Measurements from ENCODE around the gene NAPB.
A peak's percentile ranks its signal among the peaks of the same experiment; 100 is the strongest.

The NAPB gene

DNA sequence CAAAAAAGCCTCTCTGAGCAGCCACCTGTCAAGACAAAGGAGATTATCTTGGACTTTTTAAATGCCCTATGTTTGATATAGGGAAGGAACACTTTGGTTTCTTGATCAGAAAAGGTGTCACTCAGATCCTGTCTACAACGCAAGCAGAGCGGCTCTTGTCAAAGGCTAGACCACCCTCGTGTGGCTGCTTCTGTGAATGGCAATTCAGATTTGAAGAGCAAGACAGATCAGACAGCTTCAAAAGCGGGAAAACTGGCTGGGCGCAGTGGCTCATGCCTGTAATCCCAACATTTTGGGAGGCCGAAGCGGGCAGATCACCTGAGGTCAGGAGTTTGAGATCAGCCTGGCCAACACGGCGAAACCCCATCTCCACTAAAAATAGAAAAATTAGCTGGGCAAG, 80.8 kb downstream of the NAPB start:
- DNase-seq = peak; percentile 17

DNA sequence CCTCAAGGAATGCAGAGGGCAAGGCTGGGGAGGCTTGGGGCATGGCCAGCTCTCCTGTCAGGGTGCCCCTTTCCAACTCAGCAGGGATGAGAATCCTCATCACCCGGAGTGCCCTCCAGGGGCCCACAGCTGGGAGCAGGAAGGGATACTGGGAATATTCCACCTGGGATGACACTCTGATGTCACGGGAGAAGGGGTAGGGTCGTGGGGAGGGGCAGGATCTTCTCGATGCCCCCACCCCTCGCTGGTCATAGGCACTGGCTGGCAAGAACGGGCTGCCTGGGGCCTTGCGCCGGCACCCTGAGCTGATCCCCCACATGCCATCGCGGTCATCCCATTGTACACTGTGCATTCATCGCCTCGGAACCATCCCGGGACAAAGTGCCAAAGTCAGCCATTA, 81.3 kb downstream of the NAPB start:
- no peak for DNase-seq

DNA sequence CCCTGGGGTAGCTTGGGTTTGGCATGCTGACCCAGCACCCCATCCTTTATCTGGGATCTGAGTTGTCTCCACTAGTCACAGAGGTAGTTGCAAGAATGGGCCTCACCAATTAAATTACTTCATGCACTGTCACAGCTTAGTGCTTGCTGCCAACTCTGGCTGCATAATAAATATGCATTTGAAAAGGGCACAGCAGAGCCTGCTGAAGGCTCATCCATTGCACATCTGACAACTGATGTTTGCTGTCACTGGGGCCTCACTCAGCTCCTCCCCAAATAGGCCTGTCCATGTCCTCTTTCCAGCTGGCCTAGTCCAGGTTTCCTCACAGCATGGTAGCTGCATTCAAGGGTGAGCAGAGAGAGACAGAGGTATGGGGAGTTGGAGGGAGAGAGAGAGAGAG, 84.0 kb downstream of the NAPB start:
- DNase-seq = no peak

DNA sequence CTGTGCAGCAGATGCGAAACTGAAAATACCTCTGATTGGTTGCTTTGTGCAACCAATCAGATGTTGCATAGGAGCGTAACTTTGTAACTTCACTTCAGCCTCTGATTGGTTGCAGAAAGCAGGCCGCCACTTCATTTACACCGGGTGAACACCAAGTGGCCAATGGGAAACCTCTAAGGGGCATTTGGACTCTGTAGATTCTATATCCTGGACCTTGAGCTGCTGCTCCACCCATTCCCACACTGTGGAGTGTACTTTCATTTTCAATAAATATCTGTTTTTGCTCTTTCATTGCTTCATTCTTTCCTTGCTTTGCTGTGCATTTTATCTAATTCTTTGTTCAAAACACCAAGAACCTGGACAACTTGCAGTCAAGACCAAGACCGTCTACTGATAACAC, 84.8 kb downstream of the NAPB start:
- no peak for DNase-seq

DNA sequence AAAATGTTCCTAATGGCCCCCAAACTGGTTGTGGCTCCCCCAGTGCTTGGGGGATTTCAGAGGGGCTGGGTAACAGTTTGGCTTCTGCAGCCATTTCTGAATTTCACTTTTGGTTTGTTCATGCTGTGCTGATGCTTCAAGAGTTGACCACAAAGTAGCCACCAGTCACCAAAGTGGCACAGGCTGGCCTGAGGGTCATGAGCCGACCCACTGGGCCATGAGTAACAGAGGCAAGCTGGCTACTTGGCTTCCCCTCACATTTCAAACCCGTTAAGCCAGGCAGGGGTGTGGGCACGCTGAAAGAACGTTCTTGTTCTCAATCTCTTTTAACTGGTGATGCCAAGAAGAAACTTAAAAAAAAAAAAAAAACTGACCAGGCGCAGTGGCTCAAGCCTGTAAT, 85.8 kb downstream of the NAPB start:
- DNase-seq = no peak

DNA sequence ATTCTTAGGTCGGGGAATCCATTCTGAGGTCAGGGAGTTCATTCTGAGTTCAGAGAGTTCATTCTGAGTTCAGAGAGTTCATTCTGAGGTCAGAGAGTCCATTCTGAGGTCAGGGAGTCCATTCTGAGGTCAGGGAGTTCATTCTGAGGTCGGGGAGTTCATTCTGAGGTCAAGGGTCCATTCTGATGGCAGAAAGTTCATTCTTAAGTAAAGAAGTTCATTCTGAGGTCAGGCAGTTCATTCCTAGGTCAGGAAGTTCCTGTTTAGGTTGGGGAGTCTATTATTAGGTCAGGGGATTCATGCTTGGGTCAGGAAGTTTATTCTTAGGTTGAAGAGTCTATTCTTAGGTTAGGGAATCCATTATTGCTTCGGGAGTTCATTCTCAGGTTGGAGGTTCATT, 87.2 kb downstream of the NAPB start:
- DNase-seq = no peak

DNA sequence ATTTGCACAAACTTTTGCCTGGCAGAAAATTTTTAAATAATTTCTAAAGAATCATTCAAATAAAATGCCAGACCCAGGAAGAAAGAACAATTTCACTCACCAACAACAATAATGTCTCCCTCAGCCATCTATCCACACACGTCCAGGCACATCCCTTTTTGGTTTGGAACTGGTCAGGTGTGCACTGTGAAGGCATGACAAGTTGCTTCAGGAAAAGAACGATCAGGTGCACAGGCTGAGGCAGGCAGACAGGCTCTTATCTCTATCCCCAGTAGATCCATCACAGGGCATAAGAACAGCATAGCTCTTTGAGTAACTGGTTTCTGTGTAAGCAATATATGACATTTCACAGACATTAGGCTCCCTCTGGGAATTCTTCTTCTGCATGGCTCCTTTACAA, 88.8 kb downstream of the NAPB start:
- no peak for DNase-seq

DNA sequence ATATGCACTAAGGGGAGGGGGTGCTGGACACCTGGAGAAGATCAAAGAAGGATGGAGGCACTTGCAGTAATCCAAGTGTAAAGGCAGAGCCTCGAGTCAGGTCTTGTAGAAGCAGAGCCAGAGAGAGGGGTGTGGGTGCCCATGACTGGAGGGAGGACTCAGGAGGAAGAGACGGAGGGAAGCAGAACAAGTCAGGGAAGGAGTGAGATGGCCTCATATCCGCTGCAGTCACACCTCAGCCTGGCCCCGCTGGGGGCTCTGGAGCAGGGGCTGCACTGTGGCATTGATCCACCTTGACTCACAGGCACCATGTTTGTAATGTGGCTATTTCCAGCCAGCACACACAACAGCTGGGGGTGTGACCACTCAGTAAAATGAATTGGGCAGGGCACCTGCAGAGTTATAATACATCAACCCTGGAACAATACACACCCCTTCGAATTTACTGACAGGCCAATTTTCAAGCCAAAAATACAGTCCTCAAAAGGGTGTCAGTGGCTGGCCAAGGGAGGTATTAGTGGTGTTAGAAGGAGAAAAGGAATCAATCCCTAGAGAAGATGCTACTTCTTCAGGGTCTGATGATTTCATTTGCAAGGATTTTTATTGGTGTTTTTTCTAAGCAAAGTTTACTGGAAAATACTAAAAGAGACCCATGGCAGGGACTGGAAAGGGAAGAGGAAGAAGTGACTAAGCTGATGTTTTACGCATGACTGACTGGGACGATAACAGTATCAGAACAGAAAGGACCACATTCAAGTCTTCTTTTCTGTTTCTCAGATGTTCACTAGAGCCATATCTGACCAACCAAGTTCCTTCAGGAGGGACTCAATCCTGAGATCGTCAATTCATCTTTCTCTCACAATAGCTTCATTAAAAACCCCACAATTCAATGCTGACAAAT, 89.6 kb downstream of the NAPB start:
- DNase-seq = no peak

DNA sequence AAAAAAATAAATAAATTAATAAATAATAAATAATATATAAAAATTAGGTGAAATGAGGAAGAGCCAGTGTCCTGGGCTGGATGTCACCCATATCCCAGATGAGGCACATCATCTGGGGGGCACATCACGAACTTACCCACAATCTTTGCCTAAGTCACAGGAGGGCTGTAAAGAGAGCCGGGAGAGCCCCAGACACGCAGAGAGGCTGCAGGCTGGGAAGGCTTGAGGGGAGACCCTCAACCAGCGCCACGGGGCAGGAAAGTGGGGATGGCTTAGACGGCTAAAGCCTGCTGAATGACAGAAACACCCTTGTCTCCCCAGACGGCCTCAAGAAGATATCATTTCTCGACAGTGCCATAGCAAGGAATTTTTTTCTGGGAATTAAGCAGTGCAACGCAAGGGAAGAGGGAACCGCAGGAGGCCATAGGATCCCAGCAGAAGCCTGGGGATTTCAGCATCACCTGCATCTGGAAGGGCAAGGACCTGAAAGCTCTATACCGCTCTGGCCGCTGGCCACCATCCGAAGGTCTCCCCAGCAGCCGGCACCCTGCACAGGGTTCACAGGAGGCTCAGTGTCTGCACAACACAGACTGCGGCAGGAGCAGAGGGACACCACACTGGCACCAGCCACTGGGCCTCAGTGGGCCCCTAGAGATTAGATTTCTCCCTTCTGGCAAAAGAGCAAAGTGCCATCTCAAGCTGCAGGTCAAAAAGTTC, 93.5 kb downstream of the NAPB start:
- no peak for DNase-seq

DNA sequence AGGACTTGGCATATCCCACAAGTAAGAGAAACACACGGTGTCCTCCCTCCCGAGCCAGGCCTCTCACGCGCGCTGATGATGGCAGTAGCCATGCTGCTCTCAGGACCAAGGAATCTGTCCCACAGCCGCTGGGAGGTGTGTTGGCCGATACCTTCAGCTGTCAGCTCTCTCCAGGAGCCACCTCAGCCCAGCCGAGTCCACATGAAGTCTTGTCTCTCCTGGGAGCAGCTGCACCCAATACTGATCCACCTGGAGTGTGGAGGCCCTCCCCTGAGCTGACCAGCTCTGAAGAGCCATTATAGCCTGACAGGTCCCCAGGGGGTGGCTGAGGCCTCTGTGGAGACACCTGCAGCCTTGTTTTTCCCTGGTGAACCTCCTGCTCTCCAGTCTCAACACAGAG, 94.5 kb downstream of the NAPB start:
- DNase-seq = no peak

DNA sequence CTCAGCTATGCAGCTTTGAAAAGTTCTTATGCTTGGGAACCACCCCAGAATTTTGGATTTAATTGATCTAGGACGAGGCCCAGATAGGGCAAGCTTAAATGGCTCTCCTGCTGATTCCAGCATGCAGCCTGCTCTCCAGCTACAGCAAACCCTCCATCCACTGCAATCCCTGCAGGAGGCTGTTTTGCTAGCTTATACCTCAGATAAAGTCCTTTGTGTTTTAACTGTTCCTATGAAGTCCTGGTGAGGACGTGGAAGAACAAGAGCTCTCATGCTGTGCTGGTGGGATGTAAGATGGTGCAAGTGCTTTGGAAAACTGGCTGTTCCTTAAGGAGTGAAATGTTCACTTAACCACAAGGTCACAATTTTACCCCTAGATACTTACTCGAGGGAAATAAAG, 96.2 kb downstream of the NAPB start:
- DNase-seq = no peak

Measured in DMS79 treated with DMSO at 0.1 percent for 48 hours (cell line).